GM10248 (cell line): ENCODE data around the gene PHOSPHO2.
"Not testable (repeated sequence)": the region's sequence is repeated elsewhere in the genome, so short reads cannot be mapped to it uniquely, and the experiment has no call there.

ENCODE experiments used
- CTCF ChIA-PET: fragments of 300-600 bp; sonication (Branson Sonifier 250); formaldehyde crosslinking; extraction: SDS; loops from one replicate; lab custom pipeline; 2021; ENCODE audit warnings: antibody characterized with exemption; lab: Yijun Ruan, JAX
- POLR2A ChIA-PET: fragments of 350-650 bp; sonication (Branson Sonifier 250); formaldehyde crosslinking; extraction: SDS; loops from one replicate; lab custom pipeline; 2020; ENCODE audit warnings: antibody characterized with exemption; lab: Yijun Ruan, JAX
- DNase-seq: peaks from one replicate; pipeline ENCODE4 v3.0.0; 2012; ENCODE audit errors: extremely low spot score
- CTCF ChIP-seq: IDR thresholded peaks from 2 replicates; pipeline ENCODE4 v1.5.1; 2012; ENCODE audit warnings: mild to moderate bottlenecking, low read depth; ENCODE audit errors: extremely low read depth, missing control alignments, control extremely low read depth

PHOSPHO2 gene

GRCh38 chr2:169690958-169691357 is 3.3 kb upstream of the PHOSPHO2 start:
- POLR2A ChIA-PET, result interaction anchor here (0.7 kb wide), 1 partner anchor 15 kb away, joined by 3 read pairs; no protein-coding TSS in a partner anchor
- DNase-seq, result no peak
- TF ChIP-seq CTCF, result no peak
- CTCF ChIA-PET, result interaction anchor here (1.0 to 1.2 kb wide), 2 partner anchors 15 to 35 kb away, joined by 3 to 5 read pairs; no protein-coding TSS in a partner anchor

GRCh38 chr2:169692718-169693117 is 1.6 kb upstream of the PHOSPHO2 start:
- DNase-seq, result no peak
- POLR2A ChIA-PET, result no interaction called here
- CTCF ChIA-PET, result interaction anchor here (1.2 to 3.0 kb wide), 3 partner anchors 9 to 11 kb away, joined by 3 to 11 read pairs (median 4); no protein-coding TSS in a partner anchor
- TF ChIP-seq CTCF, result no peak

DNA sequence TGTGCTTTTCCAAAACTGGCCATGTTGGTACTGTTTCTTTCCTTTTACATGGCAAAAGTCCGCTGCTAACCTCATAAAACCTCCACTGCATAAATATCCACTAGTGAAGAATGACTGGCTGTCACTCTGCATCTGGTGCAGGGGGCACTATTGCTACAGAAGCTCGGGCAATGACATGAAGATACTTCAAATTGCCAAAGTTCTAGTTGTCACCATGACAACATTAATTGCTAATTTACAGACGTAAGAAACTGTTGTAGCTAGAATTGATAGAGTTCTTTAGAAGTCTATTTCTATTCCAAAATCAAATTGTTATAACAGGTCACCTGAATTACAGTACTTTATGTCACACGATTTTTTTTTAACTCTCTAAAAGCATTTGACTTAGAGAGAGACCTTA is 909 bp upstream of the PHOSPHO2 start:
- POLR2A ChIA-PET, result no interaction called here
- CTCF ChIA-PET, result interaction anchor here (1.2 to 3.0 kb wide), 3 partner anchors 9 to 12 kb away, joined by 3 to 11 read pairs (median 4); no protein-coding TSS in a partner anchor
- TF ChIP-seq CTCF, result peak; percentile 39
- DNase-seq, result no peak

DNA sequence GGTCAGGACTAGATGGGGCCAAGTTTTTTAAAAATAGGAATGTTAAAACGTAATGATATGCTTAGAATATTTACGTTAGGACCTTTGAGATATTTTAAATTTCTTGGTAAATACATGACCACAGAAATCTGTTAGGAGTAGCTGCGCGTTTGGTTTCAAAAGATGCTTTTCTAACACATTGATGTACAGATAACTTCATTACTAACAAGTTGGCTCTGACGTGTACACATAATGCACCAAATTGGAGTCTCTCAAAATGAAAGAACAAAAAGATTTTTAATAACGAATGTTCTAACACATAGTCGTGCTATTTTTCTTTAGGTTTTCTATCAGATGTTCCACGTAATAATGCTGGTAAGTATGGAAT is 608 bp downstream of the PHOSPHO2 start:
- ChIA-PET CTCF (interaction anchor here (3.0 kb wide), 1 partner anchor 11 kb away, joined by 11 read pairs; no protein-coding TSS in a partner anchor), POLR2A (no interaction called here)
- no peak for TF ChIP-seq CTCF
- DNase-seq, result no peak

- DNase-seq, result no peak
- ChIA-PET POLR2A (no interaction called here), CTCF (no interaction called here)
- no peak for TF ChIP-seq CTCF
Observed at GRCh38 chr2:169696381-169696780, 2.1 kb downstream of the PHOSPHO2 start.

DNA sequence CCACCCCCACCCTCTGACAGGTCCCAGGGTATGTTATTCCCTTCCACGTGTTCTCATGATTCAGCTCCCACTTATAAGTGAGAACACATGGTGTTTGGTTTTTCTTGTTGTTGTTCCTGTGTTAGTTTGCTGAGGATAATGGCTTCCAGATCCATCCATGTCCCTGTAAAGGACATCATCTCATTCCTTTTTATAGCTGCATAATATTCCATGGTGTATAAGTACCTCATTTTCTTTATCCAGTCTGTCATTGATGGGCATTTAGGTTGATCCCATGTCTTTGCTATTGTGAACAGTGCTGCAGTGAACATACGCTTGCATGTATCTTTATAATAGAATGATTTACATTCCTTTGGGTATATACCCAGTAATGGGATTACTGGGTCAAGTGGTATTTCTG is 4.9 kb downstream of the PHOSPHO2 start:
- CTCF ChIA-PET, result interaction anchor here (0.8 to 1.5 kb wide), 4 partner anchors 15 to 89 kb away, joined by 3 to 6 read pairs (median 4); no protein-coding TSS in a partner anchor
- DNase-seq, POLR2A ChIA-PET: not testable (repeated sequence)

DNA sequence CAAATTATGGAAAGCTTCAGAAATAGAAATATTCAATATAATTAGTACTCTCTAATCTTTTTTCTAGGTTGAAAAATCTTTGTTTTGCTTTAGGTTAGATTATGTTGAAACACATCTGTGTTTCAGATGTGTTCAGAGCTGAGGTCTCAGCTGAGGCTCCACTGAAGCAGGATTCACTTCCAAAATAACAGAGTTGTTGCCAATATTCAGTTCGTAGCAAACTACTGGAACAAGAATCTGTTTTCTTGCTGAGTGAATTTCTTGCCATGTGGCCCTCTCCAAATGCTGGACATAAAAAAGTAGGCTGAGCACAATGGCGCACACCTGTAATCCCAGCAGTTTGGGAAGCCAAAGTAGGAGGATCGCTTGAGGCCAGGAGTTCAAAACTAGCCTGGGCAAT is 8.7 kb downstream of the PHOSPHO2 start:
- TF ChIP-seq CTCF, result no peak
- DNase-seq, result no peak
- POLR2A ChIA-PET, result no interaction called here
- CTCF ChIA-PET, result interaction anchor here (0.9 to 2.0 kb wide), 3 partner anchors 17 to 43 kb away, joined by 3 to 4 read pairs (median 3); no protein-coding TSS in a partner anchor
